ENCODE data around the gene NFIX.
A peak's percentile ranks its signal among the peaks of the same experiment; 100 is the strongest.

NFIX gene

DNA sequence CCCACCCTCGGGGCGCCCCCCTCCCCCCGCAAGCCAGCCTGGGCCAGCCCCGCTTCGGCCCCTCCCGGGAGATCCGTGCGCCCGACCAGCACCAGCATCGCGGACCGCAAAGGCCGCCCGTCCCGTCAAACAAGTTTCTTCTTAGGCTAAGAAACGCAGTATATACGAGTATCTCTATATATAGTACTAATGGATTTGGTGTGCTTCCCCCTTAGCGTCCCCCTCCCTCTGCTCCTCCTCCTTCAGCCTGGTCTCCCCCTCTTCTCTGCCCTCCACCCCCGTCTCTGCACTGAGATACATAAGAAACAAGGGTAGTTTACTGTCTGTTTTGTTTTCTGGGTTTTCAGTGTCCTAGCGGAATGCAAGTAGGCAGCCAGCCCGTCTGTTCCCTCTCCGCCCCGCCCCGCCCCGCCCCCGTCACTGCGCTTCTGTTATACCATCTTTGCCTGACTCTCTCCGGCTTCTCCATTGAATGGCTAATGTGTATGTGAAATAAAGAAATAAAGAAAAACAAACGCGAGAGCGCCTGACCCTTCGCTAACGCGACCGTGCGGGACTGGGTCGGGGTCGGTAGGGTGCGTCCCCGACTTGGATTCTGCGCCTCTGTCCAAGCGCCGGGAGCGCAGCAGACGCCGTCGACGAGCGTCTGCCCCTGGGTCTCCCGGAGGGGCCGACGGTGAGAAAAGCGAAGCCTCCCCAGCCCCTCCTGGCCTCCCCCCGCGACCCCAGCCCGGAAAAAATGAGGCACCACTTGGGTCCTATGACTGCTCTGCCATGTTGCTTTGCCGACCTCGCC is 103.2 kb downstream of the NFIX start:
- peaks cover 19% of the 10 kb centered on the region for H3K4me1 ChIP-seq (ENCODE audit: control insufficient read depth, insufficient read depth, low read length)
- H3K4me3 ChIP-seq (ENCODE audit: low read length), result no peak overlapping the region
- H3K9ac ChIP-seq (ENCODE audit: low read length), result peak overlapping the region; percentile 62
- DNase-seq (ENCODE audit: low read depth), result no peak
- H3K27me3 ChIP-seq (replicated peaks; ENCODE audit: control insufficient read depth, insufficient read depth, low read length), result no peaks in the 10 kb centered on the region
- H3K36me3 ChIP-seq (ENCODE audit: control insufficient read depth, insufficient read depth, low read length, severe bottlenecking), result peaks cover 12% of the 10 kb centered on the region
- no peaks in the 10 kb centered on the region for H3K9me3 ChIP-seq (ENCODE audit: control insufficient read depth, low read length)

DNA sequence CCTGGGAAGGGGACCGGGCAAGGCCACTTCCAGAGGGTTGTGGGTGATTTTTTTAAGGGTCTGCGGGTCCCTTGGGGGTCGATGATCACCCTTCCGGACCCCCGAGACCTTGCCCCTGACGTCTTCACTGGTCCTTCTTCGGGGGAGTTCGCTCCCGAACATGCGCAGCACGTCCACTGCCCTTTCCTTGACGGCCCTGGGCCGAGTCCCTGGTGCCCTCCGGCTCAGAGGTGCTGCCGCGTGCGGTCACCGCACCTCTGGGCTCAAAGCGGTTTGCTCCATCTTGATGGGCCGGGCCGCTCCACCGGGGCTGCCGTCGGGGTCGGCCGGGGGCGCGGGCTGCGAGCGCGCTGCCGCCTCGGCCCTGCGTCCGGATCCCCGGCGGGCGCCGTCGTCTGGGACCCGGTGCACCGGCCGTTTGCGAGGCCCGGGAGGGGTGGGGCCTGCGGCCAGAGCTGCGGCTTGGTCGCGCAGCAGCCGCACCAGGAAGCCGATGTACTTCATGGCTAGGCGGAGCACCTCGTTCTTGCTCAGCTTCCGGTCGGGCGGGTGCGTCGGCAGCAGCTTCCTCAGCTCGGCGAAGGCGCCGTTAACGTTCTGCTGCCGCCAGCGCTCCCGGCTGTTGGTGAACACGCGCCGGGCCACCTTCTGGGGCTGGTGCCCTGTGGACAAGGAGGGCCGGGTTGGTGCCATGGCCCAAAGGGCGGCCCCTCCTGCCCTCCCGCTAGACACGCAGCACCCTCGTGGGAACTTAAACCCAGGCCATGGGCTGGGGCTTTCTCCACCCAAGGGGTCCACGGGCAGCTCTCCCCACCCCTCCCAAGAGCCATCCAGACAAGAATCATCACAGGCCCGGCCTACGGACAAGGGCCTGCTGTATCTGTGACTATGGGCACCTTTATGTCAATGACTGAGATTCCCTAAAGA is 104.1 kb downstream of the NFIX start:
- no peak overlapping the region for H3K4me3 ChIP-seq (ENCODE audit: low read length)

DNA sequence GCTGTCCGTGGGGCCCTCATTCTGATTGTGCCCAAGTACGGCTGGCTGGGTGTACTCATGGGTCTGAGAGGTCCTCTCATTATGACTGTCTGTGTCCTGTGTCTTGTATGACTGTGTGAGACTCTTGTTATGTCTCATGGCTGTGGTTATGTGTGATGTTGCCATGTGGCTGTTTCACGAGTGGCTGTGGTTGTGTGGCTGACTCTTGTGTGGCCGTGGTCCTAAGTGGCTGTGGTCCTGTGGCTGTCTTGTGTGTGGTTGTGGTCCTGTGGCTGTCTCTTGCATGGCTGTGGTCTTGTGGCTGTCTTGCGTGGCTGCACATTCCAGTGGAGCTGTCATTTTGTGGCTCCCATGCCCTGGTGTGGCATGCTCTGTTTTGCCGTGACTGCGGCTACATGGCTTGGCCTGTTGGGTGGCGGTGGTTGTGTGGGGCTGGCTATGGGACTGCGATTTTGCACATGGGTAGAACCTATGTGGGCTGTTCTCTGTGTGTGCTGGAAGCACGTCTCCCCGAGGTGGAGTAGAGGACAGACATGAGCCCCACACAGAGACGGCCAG is 104.8 kb downstream of the NFIX start:
- Histone ChIP-seq H3K4me3 (ENCODE audit: low read length) (no peak overlapping the region), H3K4me1 (ENCODE audit: control insufficient read depth, insufficient read depth, low read length) (peaks cover 13% of the 10 kb centered on the region), H3K9ac (ENCODE audit: low read length) (no peak overlapping the region), H3K9me3 (ENCODE audit: control insufficient read depth, low read length) (no peaks in the 10 kb centered on the region), H3K27me3 (replicated peaks; ENCODE audit: control insufficient read depth, insufficient read depth, low read length) (no peaks in the 10 kb centered on the region), H3K36me3 (ENCODE audit: control insufficient read depth, insufficient read depth, low read length, severe bottlenecking) (peaks cover 4% of the 10 kb centered on the region)
- no peak for DNase-seq (ENCODE audit: low read depth)

More for the DNA sequence above, 104.1 kb downstream of the NFIX start:
- DNase-seq (ENCODE audit: low read depth), result no peak
- Histone ChIP-seq H3K27me3 (replicated peaks; ENCODE audit: control insufficient read depth, insufficient read depth, low read length) (no peaks in the 10 kb centered on the region), H3K9ac (ENCODE audit: low read length) (no peak overlapping the region), H3K9me3 (ENCODE audit: control insufficient read depth, low read length) (no peaks in the 10 kb centered on the region), H3K36me3 (ENCODE audit: control insufficient read depth, insufficient read depth, low read length, severe bottlenecking) (peaks cover 11% of the 10 kb centered on the region), H3K4me1 (ENCODE audit: control insufficient read depth, insufficient read depth, low read length) (peaks cover 13% of the 10 kb centered on the region)

DNA sequence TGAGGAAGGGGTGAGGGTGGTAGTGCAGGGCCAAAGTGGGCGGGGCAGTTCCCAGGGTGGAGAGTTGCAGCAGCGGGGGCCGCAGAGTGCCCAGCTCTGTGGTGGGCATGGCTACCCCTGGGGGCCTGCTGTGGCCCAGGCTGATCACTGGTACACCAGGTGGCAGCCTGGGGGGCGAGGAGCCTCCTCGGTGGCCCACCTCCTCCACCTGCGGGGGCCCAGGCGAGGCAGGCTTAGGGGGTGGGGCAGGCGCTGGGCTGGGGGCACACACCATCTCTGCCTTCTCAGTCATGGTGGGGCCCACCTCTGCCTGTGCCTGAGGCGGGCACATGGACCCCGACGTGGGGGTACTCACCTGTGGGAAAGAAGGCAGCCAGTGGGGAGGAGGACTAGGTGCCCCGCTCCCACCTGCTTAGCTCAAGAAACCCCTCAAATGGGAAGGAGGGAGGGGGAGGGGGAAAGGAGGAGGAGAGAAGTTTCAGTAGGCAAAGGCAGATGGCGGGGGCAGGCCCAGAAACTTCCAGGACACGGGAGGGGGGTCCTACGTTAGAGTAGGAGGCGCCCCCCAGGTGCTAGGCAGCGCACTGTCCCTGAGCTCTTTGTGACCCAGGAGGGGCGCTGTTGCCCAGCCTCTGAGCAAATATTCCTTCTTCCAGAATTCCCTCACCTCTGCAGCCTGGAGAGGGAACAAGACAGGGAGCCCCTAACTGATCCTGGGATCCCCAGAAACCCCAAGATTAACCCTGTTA is 105.7 kb downstream of the NFIX start:
- peaks cover 13% of the 10 kb centered on the region for H3K4me1 ChIP-seq (ENCODE audit: control insufficient read depth, insufficient read depth, low read length)
- no peak overlapping the region for H3K4me3 ChIP-seq (ENCODE audit: low read length)
- no peaks in the 10 kb centered on the region for H3K36me3 ChIP-seq (ENCODE audit: control insufficient read depth, insufficient read depth, low read length, severe bottlenecking)
- H3K9ac ChIP-seq (ENCODE audit: low read length), result no peak overlapping the region
- no peaks in the 10 kb centered on the region for H3K9me3 ChIP-seq (ENCODE audit: control insufficient read depth, low read length)
- no peaks in the 10 kb centered on the region for H3K27me3 ChIP-seq (replicated peaks; ENCODE audit: control insufficient read depth, insufficient read depth, low read length)
- DNase-seq (ENCODE audit: low read depth), result no peak

DNA sequence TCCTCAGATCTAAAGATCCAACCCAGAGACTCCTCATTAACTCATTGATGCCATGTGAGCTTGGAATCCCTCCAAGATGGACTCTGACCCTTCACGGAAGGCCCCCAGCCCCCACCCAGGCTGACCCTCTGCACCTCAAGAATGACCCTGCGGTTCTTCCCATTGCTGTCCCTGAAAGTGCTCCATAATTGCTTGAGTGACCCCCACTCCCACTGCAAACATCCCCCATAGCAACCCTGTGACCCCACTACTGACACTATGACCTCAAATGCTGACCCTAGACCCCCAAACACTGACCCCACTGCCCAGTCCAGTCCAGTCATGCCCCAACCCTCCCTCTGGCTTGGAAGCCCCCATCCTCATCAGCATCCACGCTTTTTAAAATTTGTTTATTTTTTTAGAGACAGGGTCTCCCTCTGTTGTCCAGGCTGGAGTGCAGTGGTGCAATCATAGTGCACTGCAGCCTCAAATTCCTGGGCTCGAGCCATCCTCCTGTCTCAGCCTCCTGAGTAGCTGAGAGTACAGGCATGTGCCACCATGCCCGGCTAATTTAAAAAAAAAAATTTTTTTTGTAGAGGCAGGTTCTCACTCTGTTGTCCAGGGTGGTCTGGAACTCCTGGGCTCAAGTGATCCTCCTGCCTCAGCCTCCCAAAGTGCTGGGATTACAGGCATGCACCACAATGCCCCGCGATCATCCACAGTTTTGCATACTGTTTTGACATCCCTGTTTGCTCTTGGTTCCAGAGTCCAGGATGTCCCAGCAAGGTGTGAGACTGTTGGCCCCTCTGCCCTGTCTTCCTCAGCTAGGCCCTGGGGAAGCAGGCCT is 106.5 kb downstream of the NFIX start:
- H3K9ac ChIP-seq (ENCODE audit: low read length), result peak overlapping the region; percentile 82
- H3K36me3 ChIP-seq (ENCODE audit: control insufficient read depth, insufficient read depth, low read length, severe bottlenecking), result no peaks in the 10 kb centered on the region
- H3K4me3 ChIP-seq (ENCODE audit: low read length), result peak overlapping the region; percentile 58
- H3K27me3 ChIP-seq (replicated peaks; ENCODE audit: control insufficient read depth, insufficient read depth, low read length), result no peaks in the 10 kb centered on the region
- H3K9me3 ChIP-seq (ENCODE audit: control insufficient read depth, low read length), result no peaks in the 10 kb centered on the region
- no peak for DNase-seq (ENCODE audit: low read depth)
- H3K4me1 ChIP-seq (ENCODE audit: control insufficient read depth, insufficient read depth, low read length), result peaks cover 13% of the 10 kb centered on the region

DNA sequence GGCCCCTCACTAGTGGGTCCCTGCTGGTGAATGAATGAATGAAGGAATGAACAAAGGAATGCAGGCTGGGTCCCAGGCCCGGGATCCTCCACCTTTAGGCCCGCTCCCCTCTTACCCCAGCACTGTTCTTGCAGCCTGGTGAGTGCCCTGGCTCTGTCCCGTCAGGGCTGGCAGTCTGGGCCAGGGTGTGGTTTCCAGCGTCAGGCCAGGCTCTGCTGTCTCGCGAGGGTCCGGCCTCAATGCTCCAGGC is 107.1 kb downstream of the NFIX start:
- Histone ChIP-seq H3K4me3 (ENCODE audit: low read length) (peak overlapping the region; percentile 58), H3K36me3 (ENCODE audit: control insufficient read depth, insufficient read depth, low read length, severe bottlenecking) (peaks cover 2% of the 10 kb centered on the region), H3K9me3 (ENCODE audit: control insufficient read depth, low read length) (no peaks in the 10 kb centered on the region), H3K27me3 (replicated peaks; ENCODE audit: control insufficient read depth, insufficient read depth, low read length) (no peaks in the 10 kb centered on the region), H3K4me1 (ENCODE audit: control insufficient read depth, insufficient read depth, low read length) (peaks cover 13% of the 10 kb centered on the region), H3K9ac (ENCODE audit: low read length) (peak overlapping the region; percentile 82)
- no peak for DNase-seq (ENCODE audit: low read depth)

DNA sequence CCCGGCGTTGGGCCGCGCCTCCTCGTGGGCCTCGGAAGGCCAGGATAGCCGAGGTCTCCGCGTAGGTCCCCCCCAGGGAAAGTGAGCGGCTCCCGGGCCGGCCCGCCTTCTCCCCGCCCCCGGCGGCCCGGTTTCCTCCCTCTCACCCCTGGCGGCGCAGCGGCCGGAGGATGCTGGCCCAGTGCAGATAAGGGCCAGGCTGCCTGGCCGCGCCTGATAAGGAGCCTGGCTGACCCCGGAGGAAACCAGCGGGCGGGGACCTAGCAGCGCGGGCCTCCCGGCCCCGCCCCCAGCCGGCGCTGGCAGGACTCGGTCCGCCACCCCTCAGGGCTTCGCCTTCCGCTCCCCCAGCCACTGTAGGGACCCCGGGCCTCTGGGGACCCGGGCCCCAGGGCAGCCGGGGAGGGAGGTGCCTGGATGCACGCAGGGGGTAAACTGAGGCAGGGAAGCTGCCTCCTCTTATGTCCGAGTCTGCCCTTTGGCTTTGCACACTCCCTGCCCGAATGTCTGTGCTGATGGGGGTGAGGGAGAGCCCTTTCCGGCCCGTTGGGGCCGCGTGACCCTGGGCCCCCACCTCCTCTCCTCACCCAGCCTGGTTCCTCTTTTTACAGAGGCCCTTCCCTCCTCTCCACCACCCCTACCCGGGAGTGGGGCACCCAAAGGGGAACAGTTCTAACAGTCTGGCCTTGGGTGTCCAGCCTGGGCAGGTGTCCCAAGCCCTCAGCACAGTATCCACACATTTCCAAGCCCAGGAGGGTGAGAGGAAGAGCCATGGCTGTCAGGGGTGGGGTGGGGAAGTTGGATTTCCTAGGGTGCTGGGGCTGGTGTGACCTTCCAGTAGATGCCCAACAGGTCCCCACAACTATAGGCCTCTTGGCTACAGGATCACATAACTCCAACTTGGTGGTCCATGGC is 107.6 kb downstream of the NFIX start, which contains the start of gene LYL1:
Gene LYL1 (minus strand): TSS at position 193 of the 915 bp plus-strand sequence. CDS start 1,687 bp downstream, outside the sequence.
- no peaks in the 10 kb centered on the region for H3K27me3 ChIP-seq (replicated peaks; ENCODE audit: control insufficient read depth, insufficient read depth, low read length)
- peak within 1 kb of the TSS; percentile 58 for H3K4me3 ChIP-seq (ENCODE audit: low read length)

DNA sequence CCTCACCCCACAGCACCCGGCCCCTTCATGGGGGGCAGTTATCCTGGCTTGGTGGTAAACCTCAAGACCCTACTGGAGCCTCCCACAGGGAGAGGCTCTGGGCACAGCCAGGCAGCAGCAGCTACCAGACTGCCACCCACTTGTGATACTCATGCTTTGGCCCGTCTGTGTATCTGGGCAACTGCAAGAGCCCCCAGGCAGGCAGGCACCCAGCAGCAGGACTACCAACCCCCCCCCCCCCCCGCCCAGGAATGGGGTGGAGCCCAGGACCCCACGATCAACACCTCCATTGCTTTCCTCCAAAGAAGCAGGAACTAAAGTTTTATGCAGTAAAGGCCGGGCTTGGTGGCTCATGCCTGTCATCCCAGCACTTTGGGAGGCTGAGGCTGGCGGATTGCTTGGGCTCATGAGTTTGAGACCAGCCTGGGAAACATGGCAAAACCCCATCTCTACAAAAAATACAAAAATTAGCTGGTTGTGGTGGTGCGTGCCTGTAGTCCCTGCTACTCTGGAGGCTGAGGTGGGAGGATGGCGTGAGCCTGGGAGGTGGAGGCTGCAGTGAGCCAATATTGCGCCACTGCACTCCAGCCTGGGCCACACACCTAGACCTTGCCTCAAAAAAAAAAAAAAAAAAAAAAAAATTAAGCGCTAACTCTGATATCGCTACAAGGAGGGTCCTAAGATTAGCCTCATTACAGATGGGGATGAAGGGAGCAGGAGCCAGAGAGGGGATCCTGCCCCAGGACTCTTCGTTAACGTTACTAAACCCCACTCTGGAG is 108.5 kb downstream of the NFIX start:
- peaks cover 13% of the 10 kb centered on the region for H3K4me1 ChIP-seq (ENCODE audit: control insufficient read depth, insufficient read depth, low read length)
- no peaks in the 10 kb centered on the region for H3K27me3 ChIP-seq (replicated peaks; ENCODE audit: control insufficient read depth, insufficient read depth, low read length)
- H3K4me3 ChIP-seq (ENCODE audit: low read length), result no peak overlapping the region
- no peak overlapping the region for H3K9ac ChIP-seq (ENCODE audit: low read length)
- H3K9me3 ChIP-seq (ENCODE audit: control insufficient read depth, low read length), result no peaks in the 10 kb centered on the region
- peaks cover 7% of the 10 kb centered on the region for H3K36me3 ChIP-seq (ENCODE audit: control insufficient read depth, insufficient read depth, low read length, severe bottlenecking)
- no peak for DNase-seq (ENCODE audit: low read depth)

More for the DNA sequence above, 107.6 kb downstream of the NFIX start, which contains the start of gene LYL1:
- peak within 1 kb of the TSS; percentile 82 for H3K9ac ChIP-seq (ENCODE audit: low read length)
- H3K9me3 ChIP-seq (ENCODE audit: control insufficient read depth, low read length), result no peaks in the 10 kb centered on the region
- peaks cover 13% of the 10 kb centered on the region for H3K4me1 ChIP-seq (ENCODE audit: control insufficient read depth, insufficient read depth, low read length)
- peaks cover 6% of the 10 kb centered on the region for H3K36me3 ChIP-seq (ENCODE audit: control insufficient read depth, insufficient read depth, low read length, severe bottlenecking)
- DNase-seq (ENCODE audit: low read depth), result no peak

DNA sequence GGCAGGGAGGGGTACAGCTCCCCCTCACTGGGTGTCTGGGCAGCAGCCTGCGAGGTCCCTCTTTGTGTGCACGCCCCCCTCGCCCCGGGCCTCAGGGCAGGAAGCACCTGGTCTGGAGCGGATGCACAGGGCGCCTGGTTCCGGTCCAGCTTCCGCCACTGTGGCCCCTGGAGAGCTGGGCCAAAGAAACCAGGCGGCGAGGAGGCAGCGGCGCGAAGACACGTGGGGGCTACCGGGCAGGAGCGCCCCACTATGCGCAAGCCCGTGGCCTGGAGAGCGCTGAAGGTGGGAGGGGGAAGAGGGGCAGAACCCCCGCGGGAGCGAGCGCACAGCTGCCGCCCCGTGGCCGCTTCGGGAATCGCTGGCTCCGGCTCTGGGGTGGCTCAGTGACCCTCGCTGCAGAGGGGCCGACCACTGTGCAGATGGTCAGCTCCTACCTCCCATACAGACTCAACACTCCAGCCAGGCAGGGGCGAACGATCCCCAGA is 109.1 kb downstream of the NFIX start:
- Histone ChIP-seq H3K4me1 (ENCODE audit: control insufficient read depth, insufficient read depth, low read length) (peaks cover 13% of the 10 kb centered on the region), H3K27me3 (replicated peaks; ENCODE audit: control insufficient read depth, insufficient read depth, low read length) (no peaks in the 10 kb centered on the region), H3K9me3 (ENCODE audit: control insufficient read depth, low read length) (no peaks in the 10 kb centered on the region), H3K9ac (ENCODE audit: low read length) (no peak overlapping the region), H3K36me3 (ENCODE audit: control insufficient read depth, insufficient read depth, low read length, severe bottlenecking) (peaks cover 14% of the 10 kb centered on the region), H3K4me3 (ENCODE audit: low read length) (no peak overlapping the region)
- peak; percentile 33 for DNase-seq (ENCODE audit: low read depth)
